Measurements from ENCODE around the gene SCGB1C2.

SCGB1C2 gene

DNA sequence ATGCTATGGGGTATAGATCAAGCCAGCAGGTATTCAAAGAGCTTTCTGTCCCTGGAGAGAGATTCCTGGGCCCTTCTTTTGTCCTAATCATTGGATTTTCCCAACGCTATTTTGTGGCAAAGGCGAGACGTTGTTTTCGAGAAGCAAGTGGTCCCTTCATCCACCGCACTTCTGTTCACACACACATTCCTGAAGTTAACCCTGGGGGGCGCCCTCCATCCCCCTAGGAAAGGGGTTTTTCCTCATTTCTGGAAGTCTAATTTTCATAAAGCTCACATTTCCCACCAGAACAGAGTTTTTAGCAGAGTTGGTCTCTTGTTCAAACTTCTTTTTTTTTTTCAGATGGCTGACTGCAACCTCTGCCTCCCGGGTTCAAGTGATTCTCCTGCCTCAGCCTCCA lies 11.9 kb downstream of the SCGB1C2 start:
- no peak for DNase-seq (ENCODE audit: low spot score)

DNA sequence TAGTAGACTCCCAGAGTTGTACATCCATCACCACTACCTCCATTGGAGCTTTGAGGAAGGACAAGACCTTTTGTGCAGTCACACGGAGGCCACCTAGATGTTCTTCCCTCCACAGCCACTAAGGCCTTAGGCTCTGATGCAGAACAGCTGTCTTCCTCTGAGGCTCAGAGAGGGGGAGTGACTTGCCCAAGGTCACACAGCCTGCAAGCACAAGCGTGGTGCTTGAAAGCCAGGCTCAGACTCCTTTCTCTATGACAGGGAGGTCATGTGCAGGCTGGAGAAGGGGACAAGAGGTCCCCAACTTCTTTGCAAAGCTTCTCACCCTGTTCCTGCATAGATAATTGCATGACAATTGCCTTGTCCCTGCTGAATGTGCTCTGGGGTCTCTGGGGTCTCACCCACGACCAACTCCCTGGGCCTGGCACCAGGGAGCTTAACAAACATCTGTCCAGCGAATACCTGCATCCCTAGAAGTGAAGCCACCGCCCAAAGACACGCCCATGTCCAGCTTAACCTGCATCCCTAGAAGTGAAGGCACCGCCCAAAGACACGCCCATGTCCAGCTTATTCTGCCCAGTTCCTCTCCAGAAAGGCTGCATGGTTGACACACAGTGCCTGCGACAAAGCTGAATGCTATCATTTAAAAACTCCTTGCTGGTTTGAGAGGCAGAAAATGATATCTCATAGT lies 12.7 kb downstream of the SCGB1C2 start:
- DNase-seq (ENCODE audit: low spot score): no peak

DNA sequence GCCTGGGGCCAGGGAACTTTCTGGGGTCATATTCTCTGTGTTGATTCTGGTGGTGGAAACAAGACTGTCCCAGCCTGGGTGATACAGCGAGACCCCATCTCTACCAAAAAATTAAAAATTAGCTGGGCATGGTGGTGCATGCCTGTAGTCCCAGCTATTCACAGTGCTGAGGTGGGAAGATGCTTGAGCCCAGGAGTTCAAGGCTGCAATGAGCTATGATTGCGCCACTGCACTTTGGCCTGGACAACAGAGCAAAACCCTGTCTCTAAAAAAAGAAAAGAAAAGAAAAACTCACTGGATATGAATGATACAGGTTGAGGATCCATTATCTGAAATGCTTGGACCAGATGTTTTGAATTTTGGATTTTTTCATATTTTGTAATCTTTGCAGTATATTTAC lies 13.6 kb downstream of the SCGB1C2 start:
- no peak for DNase-seq (ENCODE audit: low spot score)

DNA sequence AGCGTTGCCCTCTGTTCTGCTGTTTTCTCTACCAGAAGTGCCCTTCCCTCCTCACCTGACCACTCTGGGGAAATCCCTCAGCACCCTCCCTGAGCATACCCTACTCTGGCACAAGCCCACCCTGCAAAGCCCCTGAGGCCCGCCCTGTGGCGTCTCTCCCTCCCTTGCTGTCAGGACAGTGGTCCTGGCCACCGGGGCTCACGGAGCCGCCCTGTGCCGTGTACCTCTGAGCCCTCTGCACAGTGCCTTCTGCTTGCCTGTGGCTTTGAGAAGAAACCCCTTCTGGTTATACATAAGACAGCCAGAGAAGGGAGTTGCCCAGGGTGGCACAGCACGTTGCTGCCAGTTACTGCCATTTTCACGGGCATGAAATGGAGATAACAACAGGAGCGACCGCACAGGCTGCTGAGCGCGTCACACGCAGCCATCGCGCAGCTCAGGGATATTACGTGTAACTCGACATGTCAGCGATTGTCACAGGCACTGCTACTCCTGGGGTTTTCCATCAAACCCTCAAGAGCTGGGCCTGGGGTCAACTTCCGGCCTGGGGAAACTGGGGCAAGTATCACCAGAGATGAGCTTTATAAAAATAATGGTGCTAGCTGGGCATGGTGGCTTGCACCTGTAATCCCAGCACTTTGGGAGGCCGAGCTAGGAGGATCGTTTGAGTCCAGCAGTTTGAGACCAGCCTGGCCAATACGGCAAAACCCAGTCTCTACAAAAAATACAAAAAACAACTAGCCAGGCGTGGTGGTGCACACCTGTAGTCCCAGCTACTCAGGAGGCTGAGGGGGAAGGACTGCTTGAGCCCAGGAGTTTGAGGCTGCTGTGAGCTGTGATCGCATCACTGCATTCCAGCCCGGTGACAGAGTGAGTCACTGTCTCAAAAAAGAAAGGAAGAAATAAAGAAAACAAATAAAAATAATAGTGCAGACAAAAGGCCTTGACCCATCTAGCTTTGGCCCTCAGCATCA lies 14.8 kb downstream of the SCGB1C2 start:
- no peak for DNase-seq (ENCODE audit: low spot score)

DNA sequence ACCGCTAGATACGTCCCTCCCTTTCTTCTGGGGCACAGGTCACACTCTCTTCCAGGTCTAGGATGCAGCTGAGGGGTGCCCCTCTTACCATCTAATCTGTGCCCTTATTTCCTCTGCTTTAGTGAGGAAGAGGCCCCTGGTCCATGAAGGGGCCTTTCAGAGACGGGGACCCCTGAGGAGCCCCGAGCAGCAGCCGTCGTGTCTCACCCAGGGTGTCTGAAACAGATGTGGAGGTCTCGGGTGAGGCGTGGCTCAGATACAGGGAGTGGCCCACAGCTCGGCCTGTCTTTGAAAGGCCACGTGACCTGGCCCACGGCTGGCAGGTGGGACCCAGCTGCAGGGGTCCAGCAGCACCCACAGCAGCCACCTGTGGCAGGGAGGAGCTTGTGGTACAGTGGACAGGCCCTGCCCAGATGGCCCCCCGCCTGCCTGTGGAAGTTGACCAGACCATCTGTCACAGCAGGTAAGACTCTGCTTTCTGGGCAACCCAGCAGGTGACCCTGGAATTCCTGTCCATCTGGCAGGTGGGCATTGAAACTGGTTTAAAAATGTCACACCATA lies 15.6 kb downstream of the SCGB1C2 start:
- no peak for DNase-seq (ENCODE audit: low spot score)

DNA sequence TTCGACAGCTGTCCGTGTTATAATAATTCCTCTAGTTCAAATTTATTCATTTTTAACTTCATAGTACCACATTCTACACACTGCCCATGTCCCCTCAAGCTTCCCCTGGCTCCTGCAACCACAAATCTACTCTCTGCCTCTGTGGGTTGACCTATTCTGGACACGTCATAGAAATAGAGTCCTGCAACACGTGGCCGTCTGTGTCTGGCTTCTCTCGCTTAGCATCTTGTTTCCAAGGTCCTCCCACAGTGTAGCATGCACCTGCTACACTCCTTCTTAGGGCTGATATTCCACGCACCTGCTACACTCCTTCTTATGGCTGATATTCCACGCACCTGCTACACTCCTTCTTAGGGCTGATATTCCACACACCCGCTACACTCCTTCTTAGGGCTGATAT lies 16.5 kb downstream of the SCGB1C2 start:
- no peak for DNase-seq (ENCODE audit: low spot score)

DNA sequence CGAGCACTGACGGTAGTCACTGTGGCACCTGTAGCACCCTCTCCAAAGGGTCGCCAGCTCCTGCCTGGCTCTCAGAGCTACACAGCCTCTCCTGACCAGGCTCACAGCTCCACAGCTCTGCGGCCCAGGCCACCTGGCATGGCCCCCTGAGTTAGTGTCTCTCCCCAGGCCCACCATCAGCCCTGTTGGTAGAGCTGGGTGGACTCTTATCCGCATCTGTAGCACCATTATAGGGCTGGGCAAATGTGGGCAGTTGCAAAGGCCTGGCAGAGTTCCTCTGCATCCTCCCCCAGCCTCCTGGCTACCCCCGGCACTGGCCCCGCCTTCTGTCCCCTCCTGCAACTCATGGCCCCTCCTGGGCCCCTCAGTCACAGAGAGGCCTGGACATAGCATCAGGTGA lies 18.2 kb downstream of the SCGB1C2 start:
- DNase-seq (ENCODE audit: low spot score): no peak

DNA sequence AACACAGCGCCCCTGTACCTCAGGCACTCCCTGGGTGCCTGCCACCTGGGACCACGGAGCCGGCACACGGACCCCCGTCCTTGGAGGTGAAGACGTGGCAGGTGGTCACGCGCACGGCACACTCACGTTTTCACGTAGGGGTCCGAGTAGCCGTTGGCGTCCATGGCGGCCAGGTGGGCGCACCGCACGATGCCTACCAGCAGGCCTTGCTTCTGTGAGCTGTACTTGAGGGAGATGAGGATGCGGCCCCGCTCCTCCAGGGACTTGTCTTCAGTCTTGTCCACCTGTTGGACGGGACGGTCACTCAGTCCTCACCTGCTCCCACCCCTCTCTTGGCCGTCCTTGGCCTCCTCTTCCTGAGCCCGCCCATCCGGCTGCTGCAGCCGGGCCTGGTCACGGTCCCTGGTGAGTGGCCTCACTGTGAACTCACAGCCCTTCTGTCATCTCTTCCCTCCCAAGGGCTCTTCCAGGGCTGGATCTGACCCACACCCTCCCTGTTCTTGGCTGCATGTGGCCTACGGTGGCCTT lies 18.8 kb downstream of the SCGB1C2 start:
- no peak for DNase-seq (ENCODE audit: low spot score)

DNA sequence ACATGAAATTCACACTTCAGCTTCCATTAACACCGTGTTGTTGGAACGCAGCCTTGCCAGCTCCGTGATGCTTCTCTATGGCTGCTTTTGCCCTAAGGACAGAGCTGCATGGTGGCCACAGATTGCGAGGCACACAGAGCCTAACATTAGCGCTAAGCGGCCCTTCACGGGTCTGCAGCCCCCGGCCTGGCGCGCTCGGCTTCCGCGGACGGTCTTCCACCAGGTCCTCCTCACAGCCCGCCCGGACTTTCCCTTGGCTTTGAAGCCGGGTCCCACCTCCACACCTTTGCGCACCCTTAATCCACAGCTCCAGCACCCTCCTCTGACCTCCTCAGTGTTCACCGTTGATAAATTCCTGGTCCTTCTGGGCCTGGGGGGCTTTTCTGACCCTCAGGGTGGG lies 19.6 kb downstream of the SCGB1C2 start:
- no peak for DNase-seq (ENCODE audit: low spot score)

DNA sequence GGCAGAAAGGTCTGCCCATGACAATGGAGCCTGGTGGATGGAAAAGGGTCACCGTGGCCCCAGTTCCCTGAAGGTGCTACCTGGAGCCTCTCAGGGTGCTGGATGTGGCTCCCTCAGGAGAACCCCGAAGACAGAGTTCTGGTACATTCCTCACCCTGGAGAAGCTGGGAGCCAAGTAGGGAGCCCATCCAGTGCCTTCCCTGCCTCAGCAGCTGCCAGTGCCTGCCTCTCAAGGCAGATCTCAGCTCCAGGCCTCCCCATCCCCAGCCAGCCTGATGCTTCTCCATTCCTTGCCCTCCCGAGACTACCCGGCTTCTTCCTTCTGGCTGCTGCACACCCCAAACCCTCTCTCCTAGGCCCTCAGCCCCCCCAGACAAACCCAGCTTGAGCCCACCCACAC lies 20.5 kb downstream of the SCGB1C2 start:
- no peak for DNase-seq (ENCODE audit: low spot score)

DNA sequence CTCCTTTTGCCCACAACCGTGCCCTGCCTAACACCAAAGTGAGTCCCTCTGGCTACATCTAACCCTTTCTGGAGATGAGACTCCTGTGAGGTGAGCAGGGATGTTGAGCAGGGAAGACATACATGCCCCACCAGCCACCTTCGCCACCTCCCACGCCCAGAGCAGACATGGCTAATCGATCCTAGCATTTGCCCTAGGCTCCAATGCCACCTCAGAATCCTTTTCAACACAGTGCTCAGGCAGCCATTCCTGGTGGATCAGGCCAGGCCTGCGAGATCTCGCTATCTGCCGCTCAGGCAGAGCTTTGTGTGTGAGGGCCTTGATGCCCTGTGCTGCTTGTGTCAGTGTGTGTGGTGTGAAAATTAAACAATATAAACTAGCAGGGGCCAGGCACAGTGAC lies 21.0 kb downstream of the SCGB1C2 start:
- DNase-seq (ENCODE audit: low spot score): no peak

DNA sequence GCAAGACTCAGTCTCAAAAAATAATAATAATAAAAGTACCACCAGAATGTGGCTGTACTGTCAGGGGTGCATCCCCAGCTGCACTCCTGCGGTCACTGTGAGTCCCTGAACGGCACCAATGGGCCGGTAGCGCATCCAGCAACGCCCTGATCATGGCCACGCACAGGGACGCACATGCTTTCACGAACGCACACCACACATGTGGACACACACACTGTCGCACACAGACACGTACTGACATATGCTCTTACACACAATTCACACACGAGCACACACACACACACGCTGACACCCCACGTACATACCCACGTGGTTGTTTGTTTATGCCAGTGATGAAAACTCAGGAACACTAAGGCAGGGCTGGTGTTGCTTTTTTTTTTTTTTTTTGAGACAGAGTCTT lies 22.2 kb downstream of the SCGB1C2 start:
- DNase-seq (ENCODE audit: low spot score): no peak

DNA sequence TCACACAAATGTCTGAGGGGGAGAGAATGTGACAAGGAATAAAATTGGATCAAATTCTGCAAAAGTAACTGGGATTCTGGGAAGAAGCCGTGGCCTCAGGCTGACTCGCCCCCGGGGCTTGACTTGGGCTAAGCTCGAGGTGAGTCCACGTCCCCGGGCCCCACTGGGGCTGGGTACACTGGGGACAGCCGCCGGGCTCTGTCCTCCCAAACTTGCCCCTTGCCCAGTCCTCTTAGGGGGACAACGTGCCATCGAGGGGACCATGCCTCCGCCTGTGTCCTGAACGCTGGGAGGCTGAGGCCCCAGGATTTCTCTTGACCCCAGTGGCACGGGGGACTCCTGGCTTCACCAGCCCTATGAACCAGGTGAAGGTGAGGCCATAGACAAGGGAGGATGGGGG lies 23.0 kb downstream of the SCGB1C2 start:
- no peak for DNase-seq (ENCODE audit: low spot score)

DNA sequence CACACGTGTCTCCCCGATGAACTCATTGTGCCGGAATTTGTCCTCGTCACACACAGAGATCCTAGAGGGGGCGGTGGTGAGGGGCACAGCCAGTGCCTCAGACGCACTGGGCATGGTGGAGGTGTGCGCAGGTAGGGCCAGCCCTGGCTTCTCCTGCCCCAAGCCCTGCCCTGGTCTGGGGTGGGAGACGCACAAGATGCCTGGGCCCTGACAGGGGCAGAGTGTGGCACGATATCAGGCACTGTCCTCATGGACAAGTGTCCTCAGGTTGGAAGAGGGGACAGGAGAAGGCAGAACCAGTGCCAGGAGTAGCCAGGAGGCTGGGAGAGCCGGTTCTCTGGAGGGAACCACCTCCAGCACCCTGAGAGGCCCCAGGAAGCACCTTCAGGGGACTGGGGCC lies 24.1 kb downstream of the SCGB1C2 start:
- DNase-seq (ENCODE audit: low spot score): no peak

DNA sequence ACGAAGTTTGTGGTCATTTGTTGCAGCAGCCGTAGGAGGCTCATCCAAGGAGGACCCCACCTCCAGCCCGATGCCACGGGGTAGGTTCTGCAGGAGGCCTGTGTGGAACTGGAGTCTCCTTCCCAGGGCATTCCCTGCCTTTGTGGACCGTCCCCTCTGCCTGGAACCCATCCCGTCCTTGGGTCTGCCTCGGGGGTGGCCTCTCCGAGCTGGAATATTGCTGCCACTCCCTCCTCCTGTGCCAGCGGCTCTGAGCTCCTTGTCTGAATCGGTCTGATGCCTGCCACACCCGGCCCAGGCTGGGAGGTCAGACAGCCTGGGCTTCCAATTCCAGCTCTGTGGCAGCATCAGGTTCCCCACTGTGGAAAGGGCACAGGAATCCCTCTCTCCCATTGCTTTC lies 25.3 kb downstream of the SCGB1C2 start:
- DNase-seq (ENCODE audit: low spot score): no peak

DNA sequence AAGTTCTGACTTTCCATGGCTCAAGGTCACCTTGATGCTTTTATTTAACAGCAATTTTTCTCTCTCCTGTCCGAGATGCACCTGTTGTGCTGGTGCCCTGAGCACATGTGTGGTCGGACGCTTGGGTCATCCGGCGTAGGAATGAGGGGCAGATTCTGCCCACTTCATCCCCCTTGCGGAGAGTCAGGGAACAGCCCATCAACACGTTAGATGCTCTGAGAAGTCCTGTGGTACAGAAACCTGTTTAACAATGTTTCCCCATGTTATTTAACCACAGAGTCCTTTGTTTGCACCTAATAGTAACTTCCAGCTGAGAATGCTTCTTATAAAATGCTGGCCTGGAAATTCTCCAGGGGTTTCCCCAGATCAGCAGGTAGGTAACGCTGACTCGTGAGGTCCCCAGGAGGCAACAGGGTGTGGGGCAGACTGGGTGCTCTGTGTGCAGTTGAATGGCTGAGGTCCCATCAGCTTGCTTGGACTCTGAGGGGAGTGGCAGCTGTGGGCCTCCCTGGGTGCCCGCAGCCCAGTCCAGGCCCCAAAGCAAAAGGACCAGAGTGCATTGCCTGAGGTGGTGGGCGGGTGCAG lies 26.2 kb downstream of the SCGB1C2 start:
- no peak for DNase-seq (ENCODE audit: low spot score)

DNA sequence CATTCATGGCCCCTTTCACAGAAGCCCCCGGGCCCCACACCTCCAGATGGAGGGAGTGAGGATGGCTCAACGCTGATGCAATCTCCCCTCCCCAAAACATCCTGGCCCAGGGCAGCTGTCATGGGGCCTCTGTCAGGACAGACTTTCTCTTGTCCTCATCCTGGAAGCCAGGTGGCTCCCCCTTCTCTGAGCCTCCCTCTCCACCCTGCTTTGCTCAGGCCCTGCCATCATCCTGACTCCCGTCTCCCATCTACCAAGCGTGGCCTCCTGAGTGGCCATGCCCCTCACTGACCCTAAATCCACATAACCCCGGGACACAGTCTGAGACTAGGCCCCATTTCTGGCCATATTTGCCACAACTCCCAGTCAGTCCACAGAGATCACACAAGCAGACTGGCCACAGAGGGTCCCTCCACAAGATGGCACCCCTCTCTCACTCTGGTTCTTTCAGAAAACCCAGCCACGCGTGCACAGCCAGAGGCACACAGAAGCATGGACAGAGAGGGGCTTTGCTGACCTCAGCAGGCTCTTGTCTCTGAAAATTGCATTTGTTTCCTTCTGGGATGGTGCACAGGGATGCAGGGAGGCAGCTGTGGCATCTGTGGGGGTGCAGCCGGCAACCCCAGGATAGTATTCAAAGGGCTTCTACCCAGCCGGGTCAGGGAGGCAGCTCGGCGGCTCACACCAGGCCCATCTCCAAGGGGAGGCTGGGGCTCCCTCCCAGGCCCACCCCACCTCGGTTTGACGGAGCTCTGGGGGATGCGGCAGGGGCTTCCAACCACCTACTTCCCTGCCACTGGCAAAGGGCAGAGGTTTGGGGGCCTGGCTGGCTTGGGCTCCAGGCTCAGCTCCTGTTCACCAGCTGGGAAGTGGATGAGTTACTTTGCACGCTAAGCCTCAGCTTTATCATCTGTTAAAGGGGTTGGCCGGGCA lies 27.2 kb downstream of the SCGB1C2 start:
- peak; percentile 15 for DNase-seq (ENCODE audit: low spot score)

DNA sequence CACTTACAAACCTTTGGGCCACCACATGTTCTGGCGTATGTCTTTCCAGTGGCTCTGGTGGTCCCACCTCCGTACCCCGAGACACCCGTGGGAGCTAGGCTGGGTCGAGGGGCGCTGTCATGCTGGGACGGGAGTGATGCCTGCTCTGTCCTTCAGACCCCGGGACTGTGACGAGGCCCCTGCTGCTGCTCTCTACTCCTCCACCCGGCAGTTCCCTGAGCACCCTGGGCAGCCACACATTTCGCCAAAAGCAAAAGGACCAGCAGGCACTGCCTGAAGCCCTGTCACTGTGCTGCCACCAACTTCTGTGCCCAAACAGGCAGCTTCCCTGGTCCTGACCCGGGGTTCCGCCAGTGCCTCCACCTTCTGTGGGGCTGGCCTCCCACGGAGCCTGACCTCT lies 28.6 kb downstream of the SCGB1C2 start:
- no peak for DNase-seq (ENCODE audit: low spot score)

DNA sequence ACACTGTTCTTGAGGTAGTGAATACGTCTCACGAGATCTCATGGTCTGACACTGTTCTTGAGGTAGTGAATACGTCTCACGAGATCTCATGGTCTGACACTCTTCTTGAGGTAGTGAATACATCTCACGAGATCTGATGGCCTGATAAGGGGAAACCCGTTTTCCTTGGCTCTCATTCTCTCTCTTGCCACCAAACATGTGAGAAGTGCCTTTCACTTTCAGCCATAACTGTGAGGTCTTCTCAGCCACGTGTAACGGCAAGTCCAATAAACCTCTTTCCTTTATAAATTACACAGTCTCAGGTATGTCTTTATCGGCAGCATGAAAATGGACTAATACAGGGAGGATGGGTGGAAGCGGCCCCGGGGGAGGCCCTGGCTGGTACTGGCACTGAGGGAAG lies 31.2 kb downstream of the SCGB1C2 start:
- peak; percentile 16 for DNase-seq (ENCODE audit: low spot score)

DNA sequence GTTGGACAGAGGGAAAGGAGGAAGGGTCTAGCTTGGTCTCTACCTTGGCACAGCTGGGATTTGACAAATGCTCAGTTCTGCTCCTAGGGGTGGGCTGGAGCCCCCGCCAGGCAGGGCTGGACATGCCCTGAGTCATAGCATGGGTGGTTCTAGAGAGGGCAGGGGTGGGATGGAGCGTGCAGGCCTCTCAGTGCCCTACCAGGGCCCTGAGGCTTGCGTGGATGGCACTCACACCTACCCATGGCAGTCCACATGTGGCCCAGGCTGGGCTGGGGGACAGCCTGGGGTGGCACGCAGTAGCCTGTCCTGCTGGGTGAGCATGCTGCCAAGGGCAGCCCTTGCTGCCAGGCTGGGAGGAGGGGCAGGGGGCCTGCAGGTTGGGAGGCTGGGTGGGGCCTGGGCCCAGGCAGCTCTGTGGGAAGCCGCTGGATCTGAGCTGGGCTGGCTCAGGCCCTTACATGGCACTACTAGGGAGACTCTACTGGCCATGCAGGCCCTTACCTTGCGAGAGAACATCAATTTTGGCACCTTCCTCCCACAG lies 32.8 kb downstream of the SCGB1C2 start:
- DNase-seq (ENCODE audit: low spot score): no peak

DNA sequence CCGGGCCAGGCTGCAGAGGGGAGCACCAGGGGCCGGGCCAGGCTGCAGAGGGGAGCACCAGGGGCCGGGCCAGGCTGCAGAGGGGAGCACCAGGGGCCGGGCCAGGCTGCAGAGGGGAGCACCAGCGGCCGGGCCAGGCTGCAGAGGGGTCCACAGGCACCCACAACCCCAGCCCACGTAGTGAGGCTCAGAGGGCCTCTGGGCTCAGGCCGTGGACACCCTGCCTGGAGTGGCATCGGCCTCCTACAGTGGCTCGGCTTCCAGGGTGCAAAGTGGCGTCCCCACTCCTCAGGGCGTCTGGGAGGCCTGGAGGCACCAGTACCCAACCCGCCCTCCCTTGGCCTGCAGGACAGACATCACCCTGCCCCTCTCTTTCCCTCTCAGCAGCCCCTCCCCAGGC lies 34.5 kb downstream of the SCGB1C2 start:
- DNase-seq (ENCODE audit: low spot score): no peak

Data from activated CD4-positive, alpha-beta T cell treated with anti-CD3 and anti-CD28 coated beads, Interleukin-2, Interleukin-4, amounts not matched to agents 100 ng/mL and 50 ng/mL, durations not matched to agents 16 hours and 8 hours (primary cell).